Non-pigmented ciliary epithelial cell (primary cell): ENCODE data around the gene LHB.

Experiments
- DNase-seq: peaks from one replicate; pipeline ENCODE4 v3.0.0-alpha.2; 2010; ENCODE audit warnings: low read depth

The LHB gene

GRCh38 chr19:49010453-49010852, 6.4 kb downstream of the LHB start:
- DNase-seq = no peak

- DNase-seq = no peak
Observed at GRCh38 chr19:49009828-49010227, 7.1 kb downstream of the LHB start.

- DNase-seq = no peak
Observed at GRCh38 chr19:49006905-49007304, 10.0 kb downstream of the LHB start.

DNA sequence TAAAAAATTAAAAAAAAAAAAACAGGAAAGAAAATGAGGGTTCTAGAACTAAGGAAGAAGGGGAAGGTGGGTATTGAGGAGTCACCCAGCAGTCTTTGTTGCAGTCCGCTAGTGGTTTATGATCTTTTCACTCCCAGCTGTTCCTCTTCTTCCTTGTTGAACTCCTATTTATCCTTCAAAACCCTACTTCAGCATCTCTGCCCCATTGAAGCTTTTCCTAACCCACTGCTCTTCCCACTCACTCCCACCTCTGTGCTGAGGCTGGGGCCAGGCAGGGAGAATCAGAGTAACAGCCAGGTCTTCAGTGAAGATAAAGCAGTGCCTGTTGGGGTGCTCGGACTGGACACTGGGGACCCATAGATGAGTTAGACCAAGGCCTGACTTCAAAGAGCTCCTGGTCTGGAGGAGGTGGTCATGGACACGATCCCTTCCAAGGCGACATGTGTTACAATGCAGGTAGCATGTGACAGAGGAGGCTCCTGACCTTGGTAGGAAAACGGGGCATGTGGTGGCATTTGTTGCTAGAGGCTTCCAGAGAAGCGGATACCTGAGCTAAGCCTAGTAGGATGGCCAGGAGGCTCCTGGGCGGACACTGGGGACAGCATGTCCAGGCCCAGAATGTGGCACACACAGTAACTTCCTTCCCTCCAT, 11.8 kb downstream of the LHB start:
- DNase-seq = no peak

GRCh38 chr19:49004133-49004532, 12.8 kb downstream of the LHB start:
- DNase-seq = no peak

- no peak for DNase-seq
Observed at GRCh38 chr19:48999481-49000325, 17.2 kb downstream of the LHB start.

GRCh38 chr19:48997972-48998371, 18.9 kb downstream of the LHB start:
- DNase-seq = no peak

DNA sequence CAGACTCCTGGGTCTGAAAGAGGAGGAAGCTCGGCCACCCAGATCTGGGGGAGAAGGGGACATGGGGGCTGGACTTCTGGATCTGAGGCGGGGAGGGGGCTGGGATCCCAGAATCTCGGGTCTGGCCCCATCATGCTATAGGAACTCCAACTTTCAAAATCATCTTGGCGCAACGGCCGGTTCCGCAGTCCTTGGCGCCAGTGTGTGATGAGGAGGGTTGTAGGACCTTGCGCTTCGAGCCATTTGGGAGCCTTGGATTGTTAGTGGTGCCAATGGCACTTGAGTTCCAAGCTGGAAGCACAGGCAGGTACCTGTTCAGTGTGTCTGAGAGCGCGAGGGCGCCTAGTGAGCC, 22.9 kb downstream of the LHB start:
- no peak for DNase-seq

DNA sequence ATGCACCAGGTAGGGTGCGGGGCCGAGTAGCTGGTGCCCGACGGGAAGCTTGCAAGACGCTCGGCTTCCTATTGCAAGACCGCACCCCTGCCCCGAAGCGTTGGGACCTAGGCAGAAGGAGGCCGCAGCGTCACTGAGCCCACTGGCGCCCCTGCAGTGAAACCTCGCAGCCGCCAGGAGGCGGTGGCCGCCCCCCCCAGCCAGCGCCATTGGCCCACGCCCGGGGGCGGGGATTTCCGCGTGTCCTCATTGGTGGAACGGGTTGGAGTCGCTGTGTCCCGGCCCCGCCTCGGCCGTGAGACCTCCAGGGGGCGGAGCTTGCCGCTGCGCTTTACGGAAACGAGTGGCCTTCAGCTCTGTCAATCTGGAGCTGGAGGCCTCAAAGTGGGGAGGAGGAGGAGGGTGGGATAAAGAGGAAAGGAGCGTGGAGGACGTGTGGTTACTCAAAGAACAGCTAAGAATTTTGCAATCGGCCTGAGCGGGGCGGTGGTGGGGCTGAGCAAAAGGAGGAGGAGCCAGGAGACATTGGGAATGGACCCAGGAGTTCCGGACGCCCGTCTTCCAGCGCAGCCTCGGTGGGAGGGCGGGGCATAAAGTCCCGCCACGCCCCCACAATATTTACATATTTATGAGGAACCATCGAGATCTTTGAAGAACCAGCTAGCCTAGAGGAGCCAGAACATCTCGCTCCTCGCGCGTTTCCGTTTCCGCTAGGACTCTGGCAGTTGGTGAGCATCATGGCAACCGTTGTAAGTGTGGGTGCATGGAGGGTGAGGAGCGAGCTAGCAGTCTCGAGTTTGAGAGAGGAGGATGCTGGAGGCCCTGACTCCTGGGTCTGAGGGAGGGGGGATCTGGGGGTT, 23.5 kb downstream of the LHB start, which contains the start of the genes GYS1 and RUVBL2:
TSS of gene GYS1 (minus strand) at position 135 of the 860 bp plus-strand sequence. CDS start 197 bp downstream, outside the sequence.
TSS of gene RUVBL2 (plus strand) at position 713 of the 860 bp plus-strand sequence. CDS start at position 738, 25 bp downstream.
- peak; percentile 97 for DNase-seq

- DNase-seq = no peak
Observed at GRCh38 chr19:48992581-48993174, 24.2 kb downstream of the LHB start.

DNA sequence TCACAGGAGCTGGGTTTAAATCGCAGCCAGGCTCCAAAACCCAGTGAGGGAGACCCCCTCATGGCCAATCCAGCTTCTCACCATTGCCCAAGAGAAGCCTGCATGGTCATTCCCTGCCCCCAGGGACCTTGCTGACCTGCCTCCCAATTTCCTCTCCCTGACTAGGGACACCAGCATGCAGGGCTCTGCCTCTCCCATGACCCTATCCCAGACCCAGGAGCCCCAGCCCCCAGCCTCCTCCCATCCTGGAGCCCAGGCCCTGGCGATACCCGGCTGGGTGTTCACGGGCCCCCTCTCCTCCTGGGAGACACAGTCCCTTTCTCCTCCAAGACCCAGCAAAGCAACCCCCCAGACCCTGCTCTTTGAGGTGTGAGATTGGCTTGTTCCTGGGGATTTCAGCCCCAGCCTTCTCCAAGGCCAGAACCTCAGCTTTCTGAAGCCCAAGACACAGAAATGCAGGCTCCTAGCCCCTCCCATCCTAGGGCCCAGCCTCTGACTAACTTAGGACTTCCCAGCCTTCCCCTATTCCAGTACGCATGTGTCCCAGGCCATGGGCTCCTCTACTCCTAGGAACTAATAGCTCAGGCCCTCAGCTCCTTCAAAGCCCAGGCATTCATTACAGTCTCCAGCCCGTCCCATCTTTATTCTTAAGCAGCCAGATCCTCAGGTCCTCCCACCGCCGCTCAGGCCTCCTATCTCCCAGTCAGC, 24.9 kb downstream of the LHB start:
- DNase-seq = no peak

DNA sequence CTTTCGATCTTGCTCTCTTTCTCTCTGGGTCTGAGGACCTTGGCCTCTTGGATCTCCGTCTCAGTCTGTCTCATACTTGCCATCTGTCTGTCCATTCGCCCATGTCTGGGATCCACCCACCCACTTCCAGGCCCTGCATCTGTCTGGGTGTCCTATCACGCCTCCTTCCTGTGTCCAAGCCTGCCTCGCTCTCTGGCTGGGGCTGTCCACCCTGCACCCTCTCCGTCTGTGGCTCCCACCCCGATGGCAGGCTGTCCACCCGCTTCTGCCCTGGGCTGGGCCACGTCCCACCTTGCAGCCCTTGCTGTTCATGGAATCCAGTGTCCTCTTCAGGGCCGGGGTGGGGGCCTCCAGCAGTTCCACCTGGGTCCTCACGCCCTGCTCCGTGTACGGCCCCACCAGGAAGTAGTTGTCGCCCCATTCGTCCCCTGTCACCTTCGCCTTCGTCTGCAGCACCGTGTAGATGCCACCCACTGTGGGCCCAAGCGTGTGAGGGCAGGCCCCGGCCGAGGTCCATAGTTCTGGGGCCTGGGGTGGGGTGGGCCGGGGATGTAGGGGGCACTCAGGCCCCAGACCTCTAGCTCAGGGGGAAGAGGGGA, 25.8 kb downstream of the LHB start:
- no peak for DNase-seq

DNA sequence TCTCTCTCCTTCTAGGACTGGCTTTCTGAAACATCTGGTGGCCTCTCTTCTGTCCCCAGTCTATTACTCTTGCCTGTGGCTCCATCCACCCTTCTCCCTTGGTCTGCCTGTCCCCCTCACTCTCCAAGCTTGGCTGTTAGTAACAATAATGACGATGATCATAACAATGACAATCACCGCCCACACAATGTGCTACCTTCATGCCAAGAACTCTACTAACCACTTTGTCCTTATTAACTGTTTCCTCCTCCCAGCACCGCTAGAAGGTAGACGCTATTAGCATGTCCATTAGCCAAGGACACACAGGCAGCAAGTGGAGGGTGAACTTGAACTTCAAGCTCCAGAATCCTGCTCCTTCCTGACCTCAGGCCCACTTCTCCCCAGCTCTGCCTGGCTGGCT, 26.5 kb downstream of the LHB start:
- no peak for DNase-seq

GRCh38 chr19:48989701-48990291, 27.1 kb downstream of the LHB start:
- DNase-seq = no peak

- DNase-seq = no peak
Observed at GRCh38 chr19:48988860-48989259, 28.0 kb downstream of the LHB start.

DNA sequence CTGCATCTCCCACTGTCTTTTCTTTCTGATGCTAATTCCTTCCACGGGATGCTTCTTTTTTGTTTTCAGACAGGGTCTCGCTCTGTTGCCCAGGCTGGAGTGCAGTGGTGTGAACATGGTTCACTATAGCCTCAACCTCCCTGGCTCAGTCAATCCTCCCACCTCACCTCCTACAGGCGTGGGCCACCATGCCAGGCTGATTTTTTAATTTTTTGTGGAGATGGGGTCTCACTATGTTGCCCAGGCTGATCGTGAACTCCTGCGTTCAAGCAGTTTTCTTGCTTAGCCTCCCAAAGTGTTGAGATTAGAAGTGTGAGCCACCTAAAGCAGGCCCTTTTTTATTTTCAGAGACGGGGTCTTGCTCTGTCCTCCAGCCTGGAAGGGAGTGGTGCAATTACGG, 28.6 kb downstream of the LHB start:
- no peak for DNase-seq

DNA sequence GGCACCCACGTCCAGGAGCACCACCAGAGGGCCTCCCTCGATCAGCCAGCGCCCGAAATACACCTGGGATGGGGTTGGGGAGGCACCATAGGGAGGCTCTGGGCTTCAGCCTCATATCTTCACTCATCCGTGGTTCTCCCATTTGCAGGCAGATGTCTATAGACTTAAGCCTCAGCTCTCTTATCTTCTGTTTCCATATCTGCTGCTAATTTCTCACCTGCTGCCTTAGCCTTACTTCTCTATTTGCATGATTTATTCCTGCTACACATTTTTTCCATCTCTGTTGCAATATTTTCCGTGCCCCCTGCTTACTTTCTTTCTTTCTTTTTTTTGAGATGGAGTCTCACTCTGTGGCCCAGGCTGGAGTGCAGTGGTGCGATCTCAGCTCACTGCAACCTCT, 29.6 kb downstream of the LHB start:
- no peak for DNase-seq

DNA sequence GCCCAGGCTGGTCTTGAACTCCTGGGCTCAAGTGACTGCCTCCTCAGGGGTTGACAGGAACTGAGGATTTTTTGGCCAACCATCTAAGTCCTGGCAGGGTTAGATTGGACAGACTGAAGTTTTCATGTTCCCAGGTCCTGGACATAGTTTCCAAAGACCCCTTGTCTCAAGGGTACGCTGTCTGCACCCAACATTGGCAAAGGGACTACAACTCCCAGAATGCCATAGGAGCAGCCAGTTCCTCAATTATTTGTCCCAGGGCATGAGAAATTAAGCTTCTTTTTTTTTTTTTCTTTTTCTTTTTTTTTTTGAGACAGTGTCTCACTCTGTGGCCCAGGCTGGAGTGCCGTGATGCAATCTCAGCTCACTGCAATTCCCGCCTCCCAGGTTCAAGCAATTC, 30.7 kb downstream of the LHB start:
- no peak for DNase-seq

DNA sequence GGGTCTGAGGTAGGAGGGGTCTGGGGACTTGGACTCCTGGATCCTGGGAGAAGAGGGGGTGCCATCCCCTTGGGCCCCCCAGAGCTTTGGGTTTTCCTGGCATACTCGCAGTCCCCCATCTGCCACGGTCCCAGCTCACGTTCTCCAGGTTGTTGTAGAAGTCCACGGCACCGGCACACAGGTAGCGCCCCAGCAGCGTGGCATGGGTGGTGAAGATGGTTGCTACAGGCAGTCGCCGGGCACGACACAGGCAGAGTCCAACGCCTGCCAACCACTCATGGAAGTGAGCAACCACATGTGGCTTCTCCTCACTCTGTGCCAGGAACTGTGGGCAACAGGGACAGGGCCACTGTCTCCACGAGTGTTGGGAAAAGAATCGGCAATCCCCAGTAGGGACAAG, 31.2 kb downstream of the LHB start:
- no peak for DNase-seq

DNA sequence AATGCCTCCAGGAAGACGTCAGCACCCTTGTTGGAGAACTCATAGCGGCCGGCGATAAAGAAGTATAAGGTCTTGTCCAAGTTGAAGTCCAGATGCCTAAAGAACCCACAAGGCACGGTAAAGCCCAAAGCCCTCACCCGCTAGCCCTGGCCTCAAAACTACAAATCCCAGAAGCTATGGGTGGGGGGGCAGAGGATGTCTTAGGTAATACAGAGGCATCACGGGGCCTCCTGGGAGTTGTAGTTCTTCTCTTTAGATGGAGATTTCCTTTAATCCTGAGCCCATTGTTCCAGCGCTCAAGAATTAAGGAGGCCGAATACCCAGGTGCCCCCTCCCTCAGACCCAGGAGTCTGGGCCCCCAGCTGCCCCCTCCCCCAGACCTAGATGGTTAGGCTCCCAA, 34.6 kb downstream of the LHB start:
- no peak for DNase-seq

GRCh38 chr19:48977061-48977460, 39.8 kb downstream of the LHB start:
- no peak for DNase-seq
